Esophagus squamous epithelium (tissue), 4 donors: Measurements from ENCODE around the gene AFAP1L1.

ENCODE experiments used
- CTCF ChIP-seq, 6 experiments: fragments of 450-650 bp in 4 of 6; fragments of 200-600 bp in 2 of 6; sonication (generic) in 2 of 6; IDR thresholded peaks; one replicate each; pipeline ENCODE4 v1.5.1; 2016 to 2019; ENCODE audit warnings: antibody characterized with exemption in 6 of 6, mild to moderate bottlenecking in 4 of 6, moderate library complexity in 4 of 6
- POLR2A ChIP-seq, 4 donors: fragments of 450-650 bp; IDR thresholded peaks; one replicate each; pipeline ENCODE4 v1.6.1; 2017; ENCODE audit warnings: antibody characterized with exemption in 4 of 4, mild to moderate bottlenecking in 4 of 4, moderate library complexity in 3 of 4

DNA sequence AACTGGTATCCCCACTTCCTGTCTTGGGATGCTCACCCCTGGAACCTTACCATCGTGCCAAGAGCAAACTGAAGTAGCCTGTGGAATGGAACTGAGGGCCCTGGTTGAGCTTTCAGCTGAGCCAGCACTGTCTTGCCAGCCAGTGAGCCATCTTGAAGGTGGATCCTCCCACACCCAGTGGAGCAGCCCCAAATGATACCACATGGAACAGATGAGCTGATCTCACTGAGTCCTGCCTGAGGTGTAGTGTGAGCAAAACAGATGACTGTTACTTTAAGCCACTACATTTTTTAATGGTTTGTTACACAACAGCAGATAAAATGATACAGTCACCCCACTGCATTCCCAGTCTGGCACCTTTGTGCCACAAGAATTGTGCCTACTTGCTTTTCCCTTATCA lies 84.0 kb downstream of the AFAP1L1 start:
- no peak for TF ChIP-seq CTCF (IDR thresholded peaks at IDR 0.05)
- TF ChIP-seq POLR2A (IDR thresholded peaks at IDR 0.05): no peak
